HCT116 (cell line): Measurements from ENCODE around the gene PACRG. TPM values are rescaled to one million over a fixed set of nuclear protein-coding genes. Genes with fewer than 3 reads are reported as not detected.

Experiments used
- ATAC-seq: fragments of 200-7000 bp; cut with Tn5 transposase; 2 replicates; pipeline ENCODE4 v1.9.1; 2020; ENCODE audit warnings: mild to moderate bottlenecking, moderate library complexity
- BruUV-seq: library from RNA; stranded (reverse); fragments of 400-500 nt; replicated peaks from 2 replicates; lab custom pipeline; 2021; lab: Mats Ljungman, UMichigan
- CTCF ChIA-PET: fragments of 300-600 bp; sonication (Branson Sonifier 250); formaldehyde crosslinking; loops from one replicate; lab custom pipeline; 2021; ENCODE audit warnings: antibody characterized with exemption; lab: Charles Lee
- POLR2A ChIA-PET: fragments of 300-600, 350-600 bp; sonication (Branson Sonifier 250); formaldehyde crosslinking; loops from one replicate; lab custom pipeline; 2021; ENCODE audit warnings: antibody characterized with exemption; lab: Charles Lee
- RAD21 ChIA-PET, 2 experiments: fragments of 300-600 bp; sonication (Branson Sonifier 250); formaldehyde crosslinking; loops; one replicate each; lab custom pipeline; 2023; ENCODE audit warnings: low total read pairs in 2 of 2; ENCODE audit not compliant: uncharacterized antibody in 2 of 2, unreplicated experiment in 2 of 2, low non-redundant PET in 1 of 2; lab: Charles Lee
- DNase-seq: peaks from one replicate; pipeline ENCODE4 v3.0.0-alpha.2; 2010; ENCODE audit warnings: low read depth, low spot score
- H2AFZ ChIP-seq: fragments of 200-600 bp; shearing (Covaris generic), sonication (generic); 2 replicates; pipeline ENCODE4 v1.6.1; 2017; ENCODE audit warnings: low read depth, mixed run types, mixed read lengths, antibody characterized with exemption, low read length; ENCODE audit not compliant: poor library complexity, severe bottlenecking
- H3K27ac ChIP-seq: 2 replicates; pipeline ENCODE4 v1.5.1; 2012; ENCODE audit warnings: low read depth, low read length
- H3K27me3 ChIP-seq: fragments of 200-600 bp; sonication (generic); 2 replicates; pipeline ENCODE4 v1.6.1; 2016; ENCODE audit warnings: mixed run types, low read length, mixed read lengths; ENCODE audit not compliant: insufficient read depth
- H3K36me3 ChIP-seq, 2 experiments: fragments of 200-500 bp in 1 of 2; fragments of 200-600 bp in 1 of 2; sonication (Bioruptor generic) in 1 of 2; sonication (generic) in 1 of 2; 2 replicates each; pipeline versions ENCODE4 v1.5.1 to v1.6.1; 2014 to 2016; ENCODE audit warnings: low read length in 2 of 2, inconsistent platforms in 1 of 2, mixed read lengths in 1 of 2, mixed run types in 1 of 2; ENCODE audit not compliant: insufficient read depth in 2 of 2, control insufficient read depth in 1 of 2
- H3K4me1 ChIP-seq, 2 experiments: fragments of 200-600 bp in 1 of 2; sonication (generic) in 1 of 2; 2 replicates each; pipeline versions ENCODE4 v1.5.1 to v1.6.1; 2012 to 2017; ENCODE audit warnings: low read length in 2 of 2, inconsistent platforms in 1 of 2, mild to moderate bottlenecking in 1 of 2, mixed read lengths in 1 of 2, mixed run types in 1 of 2, moderate library complexity in 1 of 2; ENCODE audit not compliant: insufficient read depth in 2 of 2, control insufficient read depth in 1 of 2
- H3K4me2 ChIP-seq: fragments of 200-600 bp; sonication (generic); 2 replicates; pipeline ENCODE4 v1.6.1; 2017; ENCODE audit warnings: mixed run types, low read length, mixed read lengths
- H3K4me3 ChIP-seq, 2 experiments: fragments of 200-600 bp in 1 of 2; sonication (generic) in 1 of 2; replicated peaks in 1 of 2; 2 replicates each; pipeline ENCODE4 v1.5.1; 2011 to 2016; ENCODE audit warnings: low read length in 2 of 2, control low read depth in 1 of 2, low read depth in 1 of 2, mild to moderate bottlenecking in 1 of 2, mixed read lengths in 1 of 2, mixed run types in 1 of 2
- H3K79me2 ChIP-seq: fragments of 200-600 bp; sonication (generic); 2 replicates; pipeline ENCODE4 v1.6.1; 2017; ENCODE audit warnings: mild to moderate bottlenecking, mixed run types, low read length, moderate library complexity, mixed read lengths; ENCODE audit not compliant: insufficient read depth
- H3K9ac ChIP-seq: fragments of 200-600 bp; sonication (generic); 2 replicates; pipeline ENCODE4 v1.6.1; 2016; ENCODE audit warnings: low read length, mixed read lengths
- H3K9me2 ChIP-seq: fragments of 200-600 bp; sonication (generic), shearing (Covaris generic); 2 replicates; pipeline ENCODE4 v1.6.1; 2017; ENCODE audit warnings: mixed run types, mild to moderate bottlenecking, moderate library complexity; ENCODE audit not compliant: insufficient read depth
- H3K9me3 ChIP-seq, 2 experiments: fragments of 200-500 bp in 1 of 2; fragments of 200-600 bp in 1 of 2; sonication (Bioruptor generic) in 1 of 2; sonication (generic) in 1 of 2; 2 replicates each; pipeline ENCODE4 v1.6.1; 2014 to 2017; ENCODE audit warnings: low read length in 2 of 2, mixed read lengths in 2 of 2, inconsistent platforms in 1 of 2, low read depth in 1 of 2, mild to moderate bottlenecking in 1 of 2, mixed run types in 1 of 2, moderate library complexity in 1 of 2; ENCODE audit not compliant: control insufficient read depth in 1 of 2, insufficient read depth in 1 of 2
- H4K20me1 ChIP-seq: fragments of 200-600 bp; sonication (generic), shearing (Covaris generic); 2 replicates; pipeline ENCODE4 v1.6.1; 2017; ENCODE audit warnings: mixed run types, mild to moderate bottlenecking, moderate library complexity; ENCODE audit not compliant: insufficient read depth
- ATF3 ChIP-seq: IDR thresholded peaks from 2 replicates; pipeline ENCODE4 v1.6.1; 2012
- CEBPB ChIP-seq: IDR thresholded peaks from 2 replicates; pipeline ENCODE4 v1.6.1; 2012; ENCODE audit warnings: low read depth
- CTCF ChIP-seq, 3 experiments: fragments of 200-600 bp in 1 of 3; sonication (generic) in 1 of 3; IDR thresholded peaks in 2 of 3; conservative IDR thresholded peaks in 1 of 3; 2 replicates each; pipeline ENCODE4 v1.5.1; 2012 to 2017; ENCODE audit warnings: low read depth in 2 of 3, low read length in 2 of 3, antibody characterized with exemption in 1 of 3, borderline replicate concordance in 1 of 3, control low read depth in 1 of 3, mild to moderate bottlenecking in 1 of 3, mixed read lengths in 1 of 3, mixed run types in 1 of 3, moderate library complexity in 1 of 3; ENCODE audit not compliant: insufficient read depth in 1 of 3
- EGR1 ChIP-seq: IDR thresholded peaks from 2 replicates; pipeline ENCODE4 v1.6.1; 2012; ENCODE audit warnings: low read depth
- ELF1 ChIP-seq: IDR thresholded peaks from 2 replicates; pipeline ENCODE4 v1.6.1; 2012; ENCODE audit warnings: low read depth, borderline replicate concordance
- FOSL1 ChIP-seq: IDR thresholded peaks from 2 replicates; pipeline ENCODE4 v1.6.1; 2012; ENCODE audit warnings: low read depth
- JUND ChIP-seq: IDR thresholded peaks from 2 replicates; pipeline ENCODE4 v1.6.1; 2012
- POLR2AphosphoS5 ChIP-seq: IDR thresholded peaks from 2 replicates; pipeline ENCODE4 v1.6.1; 2011; ENCODE audit warnings: mild to moderate bottlenecking, low read depth, low read length, moderate library complexity
- YY1 ChIP-seq: IDR thresholded peaks from 2 replicates; pipeline ENCODE4 v1.6.1; 2011; ENCODE audit warnings: low read length, low read depth, moderate library complexity, mild to moderate bottlenecking; ENCODE audit not compliant: insufficient replicate concordance; ENCODE audit errors: extremely low read depth
- ZBTB33 ChIP-seq: IDR thresholded peaks from 2 replicates; pipeline ENCODE4 v1.6.1; 2011; ENCODE audit warnings: mild to moderate bottlenecking, low read length, moderate library complexity; ENCODE audit not compliant: insufficient replicate concordance; ENCODE audit errors: extremely low read depth
- ZNF274 ChIP-seq: fragments of 200-500 bp; sonication (Bioruptor generic); IDR thresholded peaks from 2 replicates; pipeline ENCODE4 v1.6.1; 2014; ENCODE audit warnings: mild to moderate bottlenecking, low read depth, low read length, inconsistent platforms
- intact Hi-C: fragments of 100-400 bp; cut with micrococcal nuclease; formaldehyde crosslinking; loops from 2 replicates; pipeline ENCODE4 v1.10.0; 2022
- total RNA-seq: library from RNA; stranded (reverse); gene quantifications from one replicate; pipeline ENCODE4 v1.2.1, GENCODE V29; 2021; ENCODE audit not compliant: unreplicated experiment

The PACRG gene
- total RNA-seq, 1 experiment from 2014 or later, result 0.71 TPM

- no peak for TF ChIP-seq CTCF (IDR thresholded peaks at IDR 0.05 in 2 of 3, conservative IDR thresholded peaks at IDR 0.05 in 1 of 3; ENCODE audit: borderline replicate concordance in 1 of 3, insufficient read depth in 1 of 3, low read depth in 2 of 3, low read length in 2 of 3)
- TF ChIP-seq YY1, result no peak
Observed at GRCh38 chr6:163250116-163250515, 522.3 kb downstream of the PACRG start (continued).

GRCh38 chr6:163252061-163252591 is 524.4 kb downstream of the PACRG start:
- no peak for TF ChIP-seq EGR1
- intact Hi-C loops, result no loop called here

GRCh38 chr6:163253556-163254213 is 525.9 kb downstream of the PACRG start:
- ATAC-seq (no peak), DNase-seq (no peak)
- Histone ChIP-seq H3K79me2 (no peaks in the 10 kb centered on the region), H2AFZ (no peak overlapping the region), H3K36me3 (no peaks in the 10 kb centered on the region), H3K9ac (no peak overlapping the region), H3K9me3 (no peaks in the 10 kb centered on the region), H3K4me3 (no peak overlapping the region), H3K27ac (no peak overlapping the region), H3K4me1 (no peaks in the 10 kb centered on the region), H3K27me3 (no peaks in the 10 kb centered on the region), H3K9me2 (no peaks in the 10 kb centered on the region), H4K20me1 (no peaks in the 10 kb centered on the region), H3K4me2 (no peak overlapping the region)
- POLR2A ChIA-PET, result no interaction called here
- no TSS peak for BruUV-seq
- intact Hi-C loops, result no loop called here
- CTCF ChIA-PET, result no interaction called here
- RAD21 ChIA-PET, result no interaction called here
- TF ChIP-seq ATF3, result no peak
- TF ChIP-seq ZBTB33, result no peak
- no peak for TF ChIP-seq YY1
- TF ChIP-seq POLR2AphosphoS5, result no peak
- no peak for TF ChIP-seq CEBPB
- TF ChIP-seq ZNF274, result no peak
- TF ChIP-seq JUND, result no peak
- TF ChIP-seq FOSL1, result no peak
- no peak for TF ChIP-seq ELF1

More at GRCh38 chr6:163252061-163252591, 524.4 kb downstream of the PACRG start:
- Histone ChIP-seq H3K27ac (no peak overlapping the region), H3K36me3 (no peaks in the 10 kb centered on the region), H3K9me2 (no peaks in the 10 kb centered on the region), H3K9ac (no peak overlapping the region), H3K4me3 (no peak overlapping the region), H4K20me1 (no peaks in the 10 kb centered on the region), H2AFZ (no peak overlapping the region), H3K79me2 (no peaks in the 10 kb centered on the region), H3K9me3 (no peaks in the 10 kb centered on the region), H3K4me2 (no peak overlapping the region), H3K4me1 (no peaks in the 10 kb centered on the region), H3K27me3 (no peaks in the 10 kb centered on the region)
- ATAC-seq (no peak), DNase-seq (no peak)
- POLR2A ChIA-PET, result no interaction called here
- CTCF ChIA-PET, result no interaction called here
- no TSS peak for BruUV-seq
- RAD21 ChIA-PET, result interaction anchor here in 1 of 2 experiments (0.6 kb wide), 1 partner anchor 243 kb away, joined by 3 read pairs; no protein-coding TSS in a partner anchor
